Spleen (tissue), 11 donors: ENCODE measurements around the gene WDR7. TPM values are rescaled to one million over a fixed set of nuclear protein-coding genes. Genes with fewer than 3 reads are reported as not detected.
A peak's percentile ranks its signal among the peaks of the same experiment; 100 is the strongest.

Source experiments
- DNase-seq: peaks from one replicate; pipeline ENCODE4 v3.0.0-alpha.2; 2020
- H3K27ac ChIP-seq, 8 donors: fragments of 200-600 bp; sonication (generic) in 7 of 8; 1 replicate in 4 of 8; 2 replicates in 4 of 8; pipeline versions ENCODE4 v1.5.0 to v1.8.0; 2016 to 2021; ENCODE audit warnings: inconsistent platforms in 4 of 8, mild to moderate bottlenecking in 4 of 8, moderate library complexity in 1 of 8
- H3K27me3 ChIP-seq, 7 donors: fragments of 200-600 bp; sonication (generic) in 6 of 7; replicated peaks in 1 of 7; 1 replicate in 4 of 7; 2 replicates in 3 of 7; pipeline versions ENCODE4 v1.5.0 to v1.8.0; 2016 to 2021; ENCODE audit warnings: inconsistent platforms in 3 of 7, mild to moderate bottlenecking in 1 of 7
- H3K36me3 ChIP-seq, 6 donors: fragments of 200-600 bp; sonication (generic) in 5 of 6; 1 replicate in 4 of 6; 2 replicates in 2 of 6; pipeline versions ENCODE4 v1.5.0 to v1.8.0; 2016 to 2021; ENCODE audit warnings: inconsistent platforms in 2 of 6
- H3K4me1 ChIP-seq, 6 donors: fragments of 200-600 bp; sonication (generic) in 5 of 6; 1 replicate in 3 of 6; 2 replicates in 3 of 6; pipeline versions ENCODE4 v1.5.0 to v1.8.0; 2016 to 2021; ENCODE audit warnings: inconsistent platforms in 3 of 6
- H3K4me3 ChIP-seq, 8 donors: fragments of 200-600 bp; sonication (generic) in 7 of 8; 1 replicate in 4 of 8; 2 replicates in 4 of 8; pipeline versions ENCODE4 v1.5.0 to v1.8.0; 2016 to 2021; ENCODE audit warnings: inconsistent platforms in 4 of 8, mild to moderate bottlenecking in 4 of 8, moderate library complexity in 2 of 8
- H3K9me3 ChIP-seq, 8 donors: fragments of 200-600 bp; sonication (generic) in 7 of 8; 1 replicate in 4 of 8; 2 replicates in 4 of 8; pipeline versions ENCODE4 v1.5.0 to v1.8.0; 2016 to 2021; ENCODE audit warnings: inconsistent platforms in 4 of 8
- POLR2A ChIP-seq, 3 donors: fragments of 450-650 bp; IDR thresholded peaks; one replicate each; pipeline ENCODE4 v1.5.1; 2017; ENCODE audit warnings: antibody characterized with exemption in 3 of 3, mild to moderate bottlenecking in 1 of 3
- POLR2AphosphoS5 ChIP-seq, 3 donors: sonication (generic); formaldehyde crosslinking; IDR thresholded peaks; one replicate each; pipeline ENCODE4 v1.5.1; 2017; ENCODE audit warnings: antibody characterized with exemption in 3 of 3
- WGBS, 5 donors: extraction: QIAGEN DNeasy Blood & Tissue Kit in 3 of 5; methylation state at CpG; one replicate each; pipeline versions ENCODE4 v1.1.5 to v1.1.7; 2013 to 2018; 5-methylcytosine and 5-hydroxymethylcytosine counted together
- intact Hi-C: fragments of 100-400 bp; cut with DNase I; formaldehyde crosslinking; loops from one replicate; pipeline ENCODE4 v1.15.0; 2023; ENCODE audit warnings: low total_unique reads
- polyA plus RNA-seq, 3 donors: library from polyadenylated mRNA; stranded (reverse); fragments of 200-250 nt; gene quantifications; one replicate each; pipeline ENCODE4 v1.2.1, GENCODE V29; 2013
- total RNA-seq, 7 donors: library from RNA; depleted of rRNA in 3 of 7; stranded (reverse); fragments of >200 nt in 3 of 7; fragmentation: NEBNext Ultra II Directional in 4 of 7; extraction: Animal tissue kit (Norgen Biotek cat#: 25700) in 4 of 7; gene quantifications; one replicate each; pipeline versions ENCODE4 v1.1.0 to v1.2.1, GENCODE V29; 2016 to 2021
- TF ChIP-seq, protein P1 (sequence below), 11 experiments: fragments of 200-600 bp in 7 of 11; fragments of 450-650 bp in 4 of 11; sonication (generic) in 4 of 11; IDR thresholded peaks in 8 of 11; conservative IDR thresholded peaks in 3 of 11; 1 replicate in 7 of 11; 2 replicates in 4 of 11; pipeline versions ENCODE4 v1.4.0 to v1.8.0; 2016 to 2021; ENCODE audit warnings: antibody characterized with exemption in 11 of 11, inconsistent platforms in 4 of 11, mild to moderate bottlenecking in 1 of 11
- donor health status: healthy with polysubstance abuse.
- donor health status: DM: no; HTN: no; CAD: no; lungs with moderate emphysema.
- donor health status: DM: no; HTN: no; CAD: no.
- donor health status: Bipolar disorder and iron deficiency.
- donor health status: healthy.
- donor health status: DM: no; HTN: no; CAD: no.
- donor health status: DM: yes; HTN: yes; CAD: no.

Gene WDR7
- total and polyA plus RNA-seq, 10 donors = 2.8 to 55.9 (median 42.8) TPM

DNA sequence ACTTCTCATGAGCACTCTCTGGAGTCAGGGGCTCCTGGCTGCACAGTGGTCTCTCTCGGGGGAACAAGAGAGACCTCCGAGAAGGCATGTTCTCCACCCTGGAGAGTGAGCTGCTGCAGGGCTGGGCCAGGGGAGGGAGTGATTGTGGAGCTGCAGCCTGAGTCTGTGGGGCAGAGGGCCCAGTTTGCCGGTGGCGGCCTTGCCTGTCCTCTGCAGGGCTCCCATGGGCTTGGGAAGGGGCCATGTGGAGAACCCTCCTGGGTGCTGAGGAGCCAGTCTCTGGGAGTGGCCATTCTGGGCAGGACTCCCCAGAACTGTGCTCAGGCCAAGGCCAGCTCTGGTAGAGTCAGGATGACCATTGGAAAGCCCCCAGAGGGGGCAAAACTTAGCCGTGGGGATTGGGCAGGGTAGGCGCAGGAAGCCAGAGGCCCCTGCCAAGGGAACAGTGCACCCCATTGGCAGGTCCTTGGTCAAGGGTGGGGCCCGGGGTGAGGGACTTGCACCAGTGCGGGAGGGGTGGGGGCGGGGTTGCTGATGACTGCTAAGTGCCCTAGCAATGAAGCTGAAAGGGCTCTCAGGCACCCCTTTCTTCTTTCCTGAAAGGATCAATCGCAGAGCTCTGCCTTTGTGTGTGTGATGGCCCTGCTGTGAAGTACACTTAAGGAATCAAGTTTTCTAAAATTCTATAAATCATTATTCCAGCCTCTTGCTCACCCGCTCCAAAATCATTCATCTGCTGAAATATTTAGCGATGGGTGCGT, 426.0 kb downstream of the WDR7 start:
- Histone ChIP-seq H3K4me3 (no peak overlapping the region), H3K36me3 (no peaks in the 10 kb centered on the region), H3K9me3 (peaks cover 0 to 18% (median 0%) of the 10 kb centered on the region in 8 donors), H3K4me1 (peaks cover 0 to 19% (median 8%) of the 10 kb centered on the region in 6 donors), H3K27ac (no peak overlapping the region), H3K27me3 (peaks cover 0 to 91% (median 8%) of the 10 kb centered on the region in 7 donors)
- intact Hi-C loops = no loop called here
- TF ChIP-seq POLR2A (IDR thresholded peaks at IDR 0.05) (no peak), POLR2AphosphoS5 (IDR thresholded peaks at IDR 0.05) (no peak)
- TF ChIP-seq, protein P1, sequence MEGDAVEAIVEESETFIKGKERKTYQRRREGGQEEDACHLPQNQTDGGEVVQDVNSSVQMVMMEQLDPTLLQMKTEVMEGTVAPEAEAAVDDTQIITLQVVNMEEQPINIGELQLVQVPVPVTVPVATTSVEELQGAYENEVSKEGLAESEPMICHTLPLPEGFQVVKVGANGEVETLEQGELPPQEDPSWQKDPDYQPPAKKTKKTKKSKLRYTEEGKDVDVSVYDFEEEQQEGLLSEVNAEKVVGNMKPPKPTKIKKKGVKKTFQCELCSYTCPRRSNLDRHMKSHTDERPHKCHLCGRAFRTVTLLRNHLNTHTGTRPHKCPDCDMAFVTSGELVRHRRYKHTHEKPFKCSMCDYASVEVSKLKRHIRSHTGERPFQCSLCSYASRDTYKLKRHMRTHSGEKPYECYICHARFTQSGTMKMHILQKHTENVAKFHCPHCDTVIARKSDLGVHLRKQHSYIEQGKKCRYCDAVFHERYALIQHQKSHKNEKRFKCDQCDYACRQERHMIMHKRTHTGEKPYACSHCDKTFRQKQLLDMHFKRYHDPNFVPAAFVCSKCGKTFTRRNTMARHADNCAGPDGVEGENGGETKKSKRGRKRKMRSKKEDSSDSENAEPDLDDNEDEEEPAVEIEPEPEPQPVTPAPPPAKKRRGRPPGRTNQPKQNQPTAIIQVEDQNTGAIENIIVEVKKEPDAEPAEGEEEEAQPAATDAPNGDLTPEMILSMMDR (IDR thresholded peaks at IDR 0.05 in 8 of 11, conservative IDR thresholded peaks at IDR 0.05 in 3 of 11) = no peak
- no peak for DNase-seq
- 74 to 83% (median 76%) methylated on average over 13 of the region's 13 CpGs for WGBS, 5 donors

DNA sequence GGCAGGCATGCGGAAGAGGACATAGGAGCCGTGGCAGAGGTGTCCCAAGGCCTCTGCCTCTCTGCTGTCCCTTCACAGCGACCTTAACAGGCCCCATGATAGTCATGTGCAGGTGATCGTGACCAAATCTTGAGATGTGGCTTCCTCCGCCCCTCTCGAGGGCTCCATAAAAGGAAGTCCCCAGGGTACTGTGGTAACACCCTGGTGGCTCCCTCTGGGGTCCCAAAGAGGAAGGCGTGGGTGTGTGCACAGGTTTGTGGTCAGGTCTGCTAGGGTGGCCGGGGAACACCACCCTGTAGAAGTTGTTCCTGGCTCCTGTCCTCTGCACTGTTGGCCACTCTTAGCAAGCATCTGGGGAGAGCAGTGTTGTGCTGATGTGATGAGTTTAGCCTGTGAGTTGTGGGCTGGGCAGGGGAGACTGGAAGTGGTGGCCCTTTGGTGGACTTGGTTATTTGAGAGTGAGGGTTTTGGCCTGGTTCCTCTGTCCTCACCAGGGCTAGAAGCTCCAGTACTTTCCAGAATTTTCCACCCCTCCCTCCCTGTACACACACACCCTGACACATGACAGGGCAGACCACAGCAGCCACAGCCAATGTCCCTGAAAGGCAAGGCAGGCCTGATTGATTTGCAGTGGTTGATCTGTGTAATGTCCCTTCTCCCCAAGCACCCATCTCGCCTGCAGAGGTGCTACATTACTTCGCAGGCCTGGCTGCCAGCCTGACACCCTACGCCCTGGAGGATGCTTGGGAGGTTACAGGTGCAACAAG, 426.8 kb downstream of the WDR7 start:
- intact Hi-C loops = no loop called here
- Histone ChIP-seq H3K27me3 (peaks cover 0 to 91% (median 8%) of the 10 kb centered on the region in 7 donors), H3K4me1 (peaks cover 0 to 19% (median 8%) of the 10 kb centered on the region in 6 donors), H3K4me3 (no peak overlapping the region), H3K27ac (no peak overlapping the region), H3K36me3 (no peaks in the 10 kb centered on the region), H3K9me3 (peaks cover 0 to 25% (median 4%) of the 10 kb centered on the region in 8 donors)
- peak; percentile 80 for DNase-seq
- 36 to 47% (median 43%) methylated on average over 9 to 11 of the region's 11 CpGs for WGBS, 5 donors
- TF ChIP-seq, protein P1 (IDR thresholded peaks at IDR 0.05 in 8 of 11, conservative IDR thresholded peaks at IDR 0.05 in 3 of 11) = no peak
- TF ChIP-seq POLR2AphosphoS5 (IDR thresholded peaks at IDR 0.05) (peak in 1 of 3 donors; percentile 44), POLR2A (IDR thresholded peaks at IDR 0.05) (no peak)

DNA sequence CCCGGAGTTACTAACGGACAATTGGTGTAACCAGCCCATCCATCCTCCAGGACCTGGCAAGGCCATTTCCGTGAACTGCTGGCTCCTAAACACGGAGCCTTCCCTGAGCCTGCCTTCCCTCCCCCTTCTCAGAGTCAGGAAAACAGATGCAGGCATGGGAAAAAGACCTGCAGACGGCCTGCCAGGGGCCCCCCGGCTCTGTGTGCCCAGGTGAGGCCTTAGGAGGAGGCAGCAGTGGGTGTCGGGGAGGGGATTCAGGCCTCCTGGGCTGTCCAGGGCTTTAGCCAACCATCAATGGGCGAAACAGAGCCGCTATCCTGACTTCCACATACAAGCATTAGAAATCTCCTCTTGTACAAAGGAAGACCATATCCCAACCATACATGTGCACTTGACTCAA, 427.5 kb downstream of the WDR7 start:
- Histone ChIP-seq H3K9me3 (peaks cover 0 to 32% (median 8%) of the 10 kb centered on the region in 8 donors), H3K27ac (no peak overlapping the region), H3K4me3 (no peak overlapping the region), H3K27me3 (peaks cover 0 to 91% (median 12%) of the 10 kb centered on the region in 7 donors), H3K4me1 (peaks cover 0 to 19% (median 8%) of the 10 kb centered on the region in 6 donors), H3K36me3 (no peaks in the 10 kb centered on the region)
- DNase-seq = no peak
- intact Hi-C loops = no loop called here
- TF ChIP-seq POLR2A (IDR thresholded peaks at IDR 0.05) (no peak), POLR2AphosphoS5 (IDR thresholded peaks at IDR 0.05) (no peak)
- TF ChIP-seq, protein P1 (IDR thresholded peaks at IDR 0.05 in 8 of 11, conservative IDR thresholded peaks at IDR 0.05 in 3 of 11) = no peak
- WGBS, 5 donors = 81 to 90% (median 87%) methylated on average over 6 to 9 of the region's 9 CpGs

DNA sequence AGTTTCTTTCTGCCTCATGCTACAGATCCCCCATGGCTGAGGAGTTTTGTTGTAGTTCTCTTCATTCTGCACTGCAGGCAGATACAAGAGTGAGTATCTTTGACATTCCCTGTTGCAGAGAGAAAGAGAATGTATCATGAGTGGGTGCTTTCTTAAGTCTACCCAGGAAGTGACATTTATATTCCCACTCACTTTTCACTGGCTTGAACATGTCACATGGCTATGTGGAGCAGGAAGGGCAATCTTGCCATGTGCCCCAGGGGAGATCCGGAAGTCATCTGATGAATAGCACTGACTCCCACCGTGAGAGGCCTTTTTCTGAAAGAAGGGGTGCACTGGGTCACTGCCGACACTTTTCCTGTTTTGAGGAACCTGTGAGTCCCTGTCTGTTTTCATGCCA, 429.3 kb downstream of the WDR7 start:
- WGBS, 5 donors = 66 to 90% (median 87%) methylated on average over 3 of the region's 3 CpGs
- Histone ChIP-seq H3K4me3 (no peak overlapping the region), H3K4me1 (peaks cover 0 to 33% (median 18%) of the 10 kb centered on the region in 6 donors), H3K9me3 (peaks cover 0 to 35% (median 8%) of the 10 kb centered on the region in 8 donors), H3K27me3 (peaks cover 0 to 91% (median 13%) of the 10 kb centered on the region in 7 donors), H3K27ac (no peak overlapping the region), H3K36me3 (no peaks in the 10 kb centered on the region)
- intact Hi-C loops = no loop called here
- DNase-seq = no peak
- TF ChIP-seq POLR2A (IDR thresholded peaks at IDR 0.05) (no peak), POLR2AphosphoS5 (IDR thresholded peaks at IDR 0.05) (no peak)
- TF ChIP-seq, protein P1 (IDR thresholded peaks at IDR 0.05 in 8 of 11, conservative IDR thresholded peaks at IDR 0.05 in 3 of 11) = no peak
